GM13976 (cell line): Measurements from ENCODE around the gene RAB36.

Experiments used
- DNase-seq: peaks from one replicate; pipeline ENCODE4 v3.0.0; 2012; ENCODE audit warnings: low spot score
- CTCF ChIP-seq: IDR thresholded peaks from 2 replicates; pipeline ENCODE4 v1.5.1; 2012; ENCODE audit warnings: borderline replicate concordance, mild to moderate bottlenecking; ENCODE audit not compliant: insufficient read depth; ENCODE audit errors: extremely low read depth, missing control alignments, control extremely low read depth
- in situ Hi-C: fragments of 300-500 bp; cut with MboI; formaldehyde crosslinking; loops from one replicate; pipeline ENCODE4 v1.12.0; 2022; ENCODE audit warnings: low sequenced_read_pairs, mixed read lengths, inconsistent platforms; ENCODE audit not compliant: unreplicated experiment

Gene RAB36

GRCh38 chr22:23108249-23109078 lies 36.8 kb upstream of the RAB36 start:
- in situ Hi-C loops, result no loop called here
- no peak for TF ChIP-seq CTCF
- DNase-seq, result no peak

GRCh38 chr22:23109079-23109347 lies 36.3 kb upstream of the RAB36 start:
- DNase-seq, result no peak
- in situ Hi-C loops, result no loop called here
- no peak for TF ChIP-seq CTCF

GRCh38 chr22:23109441-23109978 lies 35.8 kb upstream of the RAB36 start:
- DNase-seq, result no peak
- no peak for TF ChIP-seq CTCF
- in situ Hi-C loops, result no loop called here

- no peak for DNase-seq
- in situ Hi-C loops, result no loop called here
- no peak for TF ChIP-seq CTCF
Observed at GRCh38 chr22:23110190-23110921, 34.9 kb upstream of the RAB36 start.

GRCh38 chr22:23110922-23111527 lies 34.3 kb upstream of the RAB36 start:
- no peak for DNase-seq
- no peak for TF ChIP-seq CTCF
- in situ Hi-C loops, result no loop called here

GRCh38 chr22:23112472-23113012 lies 32.7 kb upstream of the RAB36 start:
- no peak for TF ChIP-seq CTCF
- DNase-seq, result no peak
- in situ Hi-C loops, result no loop called here
